ENCODE results near the gene DNHD1.

Gene DNHD1

GRCh38 chr11:6612213-6613041 lies 115.3 kb downstream of the DNHD1 start, which contains the start of gene TAF10:
TAF10 (minus strand) TSS chr11:6612216; CDS start chr11:6612189, 27 bp downstream.
- DNase-seq: peak; percentile 98 to 99 (median 99)

GRCh38 chr11:6613496-6613895 lies 116.4 kb downstream of the DNHD1 start:
- no peak for DNase-seq

GRCh38 chr11:6614446-6614845 lies 117.4 kb downstream of the DNHD1 start:
- no peak for DNase-seq

GRCh38 chr11:6615046-6615445 lies 118.0 kb downstream of the DNHD1 start:
- DNase-seq: no peak

GRCh38 chr11:6615882-6616585 lies 119.0 kb downstream of the DNHD1 start:
- DNase-seq: peak in 1 of 4 experiments; percentile 9

- no peak for DNase-seq
These were observed 119.6 kb downstream of the DNHD1 start for GRCh38 chr11:6616596-6617250.

GRCh38 chr11:6617315-6617781 lies 120.3 kb downstream of the DNHD1 start:
- DNase-seq: peak; percentile 51 to 79 (median 60)

GRCh38 chr11:6618117-6619003 lies 121.3 kb downstream of the DNHD1 start:
- DNase-seq: peak; percentile 83 to 93 (median 88)

- DNase-seq: peak; percentile 93 to 97 (median 96)
These were observed 122.1 kb downstream of the DNHD1 start, which contains the start of gene TPP1 for GRCh38 chr11:6619004-6619745. TPP1 (minus strand) TSS chr11:6619422; CDS start chr11:6619400, 22 bp downstream.

GRCh38 chr11:6620636-6621035 lies 123.6 kb downstream of the DNHD1 start:
- peak; percentile 44 to 78 (median 75) for DNase-seq
